Epithelial cell of esophagus (primary cell): Measurements from ENCODE around the gene GSTM1.

Source experiments
- DNase-seq: peaks from one replicate; pipeline ENCODE4 v3.0.0; 2010; ENCODE audit warnings: low read depth
- H3K4me3 ChIP-seq: 2 replicates; pipeline ENCODE4 v1.5.1; 2011; ENCODE audit warnings: mild to moderate bottlenecking, low read length, control low read depth
- TF ChIP-seq, protein P1 (sequence below): IDR thresholded peaks from 2 replicates; pipeline ENCODE4 v1.5.1; 2011; ENCODE audit warnings: low read depth, mild to moderate bottlenecking, low read length, control low read depth, inconsistent platforms; ENCODE audit not compliant: insufficient read depth; ENCODE audit errors: missing control alignments

Gene GSTM1

DNA sequence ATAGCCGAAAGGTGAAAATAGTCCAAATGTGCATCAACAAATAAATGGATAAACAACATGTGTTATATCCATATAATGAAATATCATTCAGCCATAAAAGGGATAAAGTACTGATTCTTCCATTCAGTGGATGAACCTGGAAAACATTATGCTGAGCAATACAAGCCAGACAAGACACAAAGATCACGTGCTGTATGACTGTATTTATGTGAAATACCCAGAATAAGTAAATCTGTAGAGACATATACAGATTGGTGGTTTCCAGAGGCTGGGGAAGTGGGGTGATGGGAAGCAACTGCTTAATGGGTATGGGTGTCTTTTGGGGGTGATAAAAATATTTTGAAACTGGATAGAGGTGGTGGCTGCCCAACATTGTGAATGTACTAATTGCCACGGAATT lies 45.0 kb upstream of the GSTM1 start:
- no peak overlapping the region for H3K4me3 ChIP-seq

DNA sequence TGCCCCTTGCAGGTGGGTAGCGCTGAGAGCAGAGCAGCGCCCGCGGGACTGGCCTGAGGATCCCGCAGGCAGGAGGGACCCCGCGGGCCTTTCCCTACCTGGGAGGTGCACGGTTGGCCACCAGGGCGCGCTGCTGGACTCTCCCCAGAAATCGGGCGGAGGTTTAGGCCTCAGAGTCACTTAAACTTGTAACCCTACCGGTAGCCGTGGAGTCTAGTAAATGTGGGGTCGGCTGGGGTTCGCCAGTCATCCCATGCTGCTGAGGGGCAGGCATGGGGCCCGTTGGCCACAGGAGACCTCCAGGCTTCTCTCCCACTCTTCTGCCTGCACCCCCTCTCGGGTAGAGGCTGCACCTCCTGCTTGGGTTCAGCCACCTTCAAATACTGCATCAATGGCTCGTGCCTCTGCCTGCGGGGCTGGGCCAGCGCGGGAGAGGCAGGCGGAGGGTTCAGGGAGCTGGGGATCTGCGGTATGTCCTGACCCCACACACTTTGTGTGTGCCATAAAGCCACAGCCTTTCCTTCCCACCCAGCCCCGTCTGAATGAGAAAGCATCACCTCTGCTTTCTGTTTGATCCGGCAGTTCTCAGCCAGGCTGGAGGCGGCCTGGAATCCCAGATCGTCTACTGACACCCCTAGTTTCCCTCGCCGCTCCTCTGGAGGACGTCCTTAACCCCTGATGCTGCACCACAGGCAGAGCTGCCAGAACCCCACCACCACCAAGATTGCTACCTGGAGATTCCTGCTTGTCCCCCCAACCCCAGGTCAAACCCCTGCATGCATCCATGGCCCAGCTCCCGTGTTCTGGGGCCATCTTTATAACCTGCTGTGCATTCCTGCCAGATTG lies 44.0 kb upstream of the GSTM1 start:
- peak; percentile 71 for DNase-seq
- H3K4me3 ChIP-seq: no peak overlapping the region
- TF ChIP-seq, protein P1, sequence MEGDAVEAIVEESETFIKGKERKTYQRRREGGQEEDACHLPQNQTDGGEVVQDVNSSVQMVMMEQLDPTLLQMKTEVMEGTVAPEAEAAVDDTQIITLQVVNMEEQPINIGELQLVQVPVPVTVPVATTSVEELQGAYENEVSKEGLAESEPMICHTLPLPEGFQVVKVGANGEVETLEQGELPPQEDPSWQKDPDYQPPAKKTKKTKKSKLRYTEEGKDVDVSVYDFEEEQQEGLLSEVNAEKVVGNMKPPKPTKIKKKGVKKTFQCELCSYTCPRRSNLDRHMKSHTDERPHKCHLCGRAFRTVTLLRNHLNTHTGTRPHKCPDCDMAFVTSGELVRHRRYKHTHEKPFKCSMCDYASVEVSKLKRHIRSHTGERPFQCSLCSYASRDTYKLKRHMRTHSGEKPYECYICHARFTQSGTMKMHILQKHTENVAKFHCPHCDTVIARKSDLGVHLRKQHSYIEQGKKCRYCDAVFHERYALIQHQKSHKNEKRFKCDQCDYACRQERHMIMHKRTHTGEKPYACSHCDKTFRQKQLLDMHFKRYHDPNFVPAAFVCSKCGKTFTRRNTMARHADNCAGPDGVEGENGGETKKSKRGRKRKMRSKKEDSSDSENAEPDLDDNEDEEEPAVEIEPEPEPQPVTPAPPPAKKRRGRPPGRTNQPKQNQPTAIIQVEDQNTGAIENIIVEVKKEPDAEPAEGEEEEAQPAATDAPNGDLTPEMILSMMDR: peak; percentile 84

More for the DNA sequence above, 45.0 kb upstream of the GSTM1 start:
- TF ChIP-seq, protein P1: no peak
- no peak for DNase-seq

DNA sequence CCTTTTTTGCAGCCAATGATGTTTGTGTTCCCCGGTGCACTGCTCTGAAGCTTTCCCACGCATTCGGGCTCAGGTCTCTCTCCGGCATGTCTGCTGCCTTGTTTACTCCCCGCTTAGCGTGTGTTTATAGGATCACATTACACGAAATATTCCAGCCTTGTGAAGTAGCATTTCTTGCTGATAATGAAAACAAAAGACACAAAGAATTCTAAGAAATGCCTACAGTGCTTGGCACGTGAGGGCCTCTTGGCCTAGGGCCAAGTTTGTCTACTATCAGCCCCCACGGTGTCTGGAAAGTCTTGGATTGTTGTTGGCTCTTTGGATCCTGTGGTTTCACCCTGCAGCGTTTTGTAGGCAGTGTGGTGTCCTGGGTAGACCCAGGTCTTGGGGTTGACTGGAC lies 42.9 kb upstream of the GSTM1 start:
- DNase-seq: no peak
- TF ChIP-seq, protein P1: no peak
- no peak overlapping the region for H3K4me3 ChIP-seq

DNA sequence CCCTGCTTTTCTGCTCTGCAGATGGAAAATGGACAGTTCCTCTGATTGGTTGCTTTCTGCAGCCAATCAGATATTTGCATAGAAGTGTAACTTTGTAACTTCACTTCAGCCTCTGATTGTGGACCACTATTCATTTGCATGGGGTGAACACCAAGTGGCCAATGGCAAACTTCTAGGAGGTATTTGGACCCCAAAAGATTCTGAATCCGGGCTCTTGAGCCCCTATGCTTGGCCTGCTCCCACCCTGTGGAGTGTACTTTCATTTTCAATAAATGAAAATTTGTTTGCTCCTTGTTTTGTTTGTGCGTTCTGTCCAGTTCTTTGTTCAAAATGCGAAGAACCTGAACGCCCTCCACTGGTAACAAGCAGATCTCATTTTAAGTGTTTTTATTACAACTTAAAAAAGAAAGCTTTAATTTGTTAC lies 38.1 kb upstream of the GSTM1 start:
- no peak overlapping the region for H3K4me3 ChIP-seq
- TF ChIP-seq, protein P1: no peak
- DNase-seq: no peak

DNA sequence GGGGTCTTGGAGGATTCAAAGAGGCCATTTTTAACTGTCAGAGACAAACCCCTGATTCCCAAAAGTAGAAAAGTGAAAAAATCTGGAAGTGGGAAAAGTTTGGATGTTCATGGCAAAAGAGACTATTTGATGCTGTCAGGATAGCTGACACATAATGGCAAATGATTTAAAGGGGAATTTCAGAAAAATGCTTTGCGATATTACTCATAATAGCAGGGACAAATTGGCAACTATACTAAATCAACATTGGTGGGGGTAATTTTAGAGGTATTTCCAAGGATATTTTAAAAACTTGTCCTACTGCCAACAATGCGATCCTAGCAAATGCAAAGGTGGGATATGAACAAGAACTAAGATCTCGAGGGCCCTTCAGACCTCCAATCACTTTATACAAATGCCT lies 37.0 kb upstream of the GSTM1 start:
- no peak overlapping the region for H3K4me3 ChIP-seq
- TF ChIP-seq, protein P1: no peak
- DNase-seq: no peak

DNA sequence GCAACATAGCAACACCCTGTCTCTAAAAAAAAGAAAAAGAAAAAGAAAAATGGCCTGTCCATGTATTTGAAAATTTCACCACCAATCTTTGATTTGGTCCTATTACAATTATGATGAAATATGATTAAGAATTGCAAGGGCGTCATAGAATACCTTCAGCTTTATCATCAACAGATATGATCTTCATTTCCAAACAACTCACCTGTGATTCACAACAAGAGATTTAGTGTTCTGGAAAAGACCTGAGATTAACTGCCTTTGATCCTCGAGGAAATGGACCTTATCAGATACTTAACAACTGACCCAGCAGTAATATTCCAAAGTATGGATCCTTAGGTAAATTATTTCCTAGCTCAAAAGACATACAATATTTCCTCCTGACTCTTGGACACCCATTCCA lies 35.2 kb upstream of the GSTM1 start:
- no peak overlapping the region for H3K4me3 ChIP-seq
- TF ChIP-seq, protein P1: no peak
- no peak for DNase-seq

DNA sequence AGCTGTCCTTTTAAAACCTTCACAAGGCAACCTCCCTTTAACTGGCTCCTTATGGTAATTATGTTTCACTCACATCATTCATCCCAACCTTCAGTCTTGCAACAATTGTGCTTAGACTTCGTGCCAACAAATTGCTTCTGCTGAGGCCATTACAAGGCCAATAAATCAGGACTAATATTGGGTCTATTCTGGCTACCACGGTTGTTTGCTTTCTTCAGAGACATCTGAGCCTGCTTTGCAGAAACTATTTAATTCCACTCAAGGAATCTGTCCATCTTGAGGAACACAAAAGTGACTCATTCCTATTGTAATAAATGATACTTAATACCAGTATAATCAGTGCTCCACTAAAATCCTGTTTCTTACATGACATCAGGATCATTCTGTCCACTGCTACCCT lies 34.3 kb upstream of the GSTM1 start:
- DNase-seq: no peak
- H3K4me3 ChIP-seq: no peak overlapping the region
- TF ChIP-seq, protein P1: no peak
